ENCODE results near the gene PALLD. TPM values are rescaled to one million over a fixed set of nuclear protein-coding genes. Genes with fewer than 3 reads are reported as not detected.
"Not testable (repeated sequence)": the region's sequence is repeated elsewhere in the genome, so short reads cannot be mapped to it uniquely, and the experiment has no call there.

The PALLD gene
- polyA plus RNA-seq, 3 donors: 213 to 223 (median 220) TPM

DNA sequence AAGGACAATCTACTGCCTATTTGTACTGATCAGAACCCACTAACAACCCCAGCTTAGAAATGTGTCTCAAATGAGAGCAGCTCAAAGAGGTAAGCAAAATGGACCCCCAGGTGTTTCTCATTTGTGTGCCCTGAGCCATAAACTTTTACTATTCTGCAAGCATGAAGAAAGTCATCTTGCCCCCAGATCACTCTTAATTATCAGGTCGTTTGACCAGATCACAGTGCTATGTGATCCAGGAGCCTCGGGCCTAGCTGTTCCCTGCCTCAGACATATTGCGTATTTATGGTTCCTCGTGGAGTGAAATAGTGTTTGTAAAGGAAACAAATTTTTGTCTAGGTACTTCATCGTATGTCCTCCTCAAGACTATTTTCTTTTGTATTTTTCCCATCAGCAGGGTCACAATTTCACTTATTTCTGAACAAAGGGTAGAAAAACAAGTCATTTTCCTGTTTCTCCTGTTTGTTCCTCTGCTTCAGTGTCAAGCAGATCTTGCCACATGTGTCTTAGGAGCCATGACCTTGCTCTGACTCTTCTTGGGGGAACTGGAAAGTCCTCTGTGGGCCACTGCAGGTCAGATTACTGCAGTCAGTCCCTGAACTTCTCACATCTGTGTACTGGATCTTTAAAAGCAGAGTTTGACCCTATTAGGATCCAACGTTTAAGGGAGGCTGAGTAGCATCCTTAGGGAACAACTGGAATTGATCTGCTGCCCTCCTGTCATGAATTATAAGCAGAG is 194.9 kb downstream of the PALLD start:
- no peak for DNase-seq (ENCODE audit: low read depth in 3 of 3, low spot score in 2 of 3)

DNA sequence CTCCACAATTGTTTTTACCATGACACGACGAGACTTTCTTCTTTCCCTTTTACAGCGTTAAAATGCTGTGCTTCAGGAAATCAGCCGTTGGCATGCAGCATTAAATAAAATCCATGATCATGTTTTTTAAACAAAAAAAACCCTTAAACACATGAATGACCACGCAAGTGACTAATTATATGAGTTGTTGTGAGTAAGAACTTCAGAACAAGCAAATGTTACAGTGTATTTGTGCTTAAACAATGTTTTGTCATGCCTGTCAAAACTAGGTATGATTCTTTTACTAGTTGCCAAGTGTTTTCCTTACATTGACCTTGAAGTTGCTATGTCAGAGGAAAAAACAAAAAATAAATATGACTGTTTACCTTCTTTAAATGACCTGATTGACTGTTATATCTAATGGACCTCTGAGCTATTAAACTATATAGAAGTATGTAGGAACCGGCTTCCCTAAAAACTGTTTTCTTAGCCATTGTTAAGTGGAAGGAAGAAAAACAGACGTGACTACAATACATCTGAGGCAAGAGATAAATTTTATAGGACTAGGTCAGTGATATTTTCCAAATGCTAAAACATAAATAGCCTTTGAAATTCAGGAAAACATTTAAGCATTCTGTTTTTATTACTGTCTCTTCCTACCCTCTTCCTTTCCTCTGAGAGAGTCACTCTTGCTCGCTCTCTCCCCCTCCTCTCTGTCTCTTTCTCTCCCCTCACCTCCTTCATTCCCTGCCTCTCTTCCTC is 197.1 kb downstream of the PALLD start:
- DNase-seq (ENCODE audit: low read depth in 3 of 3, low spot score in 2 of 3): no peak

DNA sequence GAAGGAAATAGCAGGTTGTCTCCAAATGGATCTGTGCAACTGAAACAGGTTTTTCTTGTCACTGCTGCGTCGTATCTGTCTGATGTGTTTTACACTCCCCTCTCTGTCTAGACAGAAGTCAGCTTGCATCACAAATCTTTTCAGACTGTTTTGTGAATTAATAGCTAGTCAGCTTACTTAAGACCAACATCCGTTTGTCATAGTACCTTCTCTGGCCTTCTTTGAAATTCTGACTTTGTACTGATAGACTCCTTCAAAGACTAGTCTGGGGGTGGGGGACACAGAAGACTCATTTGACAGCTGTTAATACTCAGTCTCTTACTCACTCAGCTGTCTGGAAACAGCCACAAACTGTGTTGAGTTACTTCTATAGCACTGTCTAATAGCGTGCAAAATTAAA is 197.8 kb downstream of the PALLD start:
- DNase-seq (ENCODE audit: low read depth in 3 of 3, low spot score in 2 of 3): no peak

DNA sequence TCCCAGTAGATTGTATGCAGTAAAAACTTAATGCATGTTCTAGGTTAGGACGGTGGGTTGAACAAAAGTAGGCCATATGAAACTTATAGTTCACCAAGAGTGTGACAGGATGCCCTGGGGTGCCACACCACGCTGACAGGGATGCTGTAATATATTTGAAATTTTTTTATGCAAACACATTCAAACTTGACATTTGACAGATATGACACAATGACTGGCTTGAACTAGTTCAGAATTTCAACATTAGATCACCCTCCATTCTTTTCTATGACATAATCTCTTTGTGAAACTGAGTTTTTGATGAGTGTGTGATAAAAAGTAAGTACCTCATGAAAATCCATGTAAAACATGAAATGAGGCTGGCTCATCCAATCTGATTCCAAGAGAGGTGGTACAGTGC is 198.4 kb downstream of the PALLD start:
- DNase-seq (ENCODE audit: low read depth in 3 of 3, low spot score in 2 of 3): no peak

DNA sequence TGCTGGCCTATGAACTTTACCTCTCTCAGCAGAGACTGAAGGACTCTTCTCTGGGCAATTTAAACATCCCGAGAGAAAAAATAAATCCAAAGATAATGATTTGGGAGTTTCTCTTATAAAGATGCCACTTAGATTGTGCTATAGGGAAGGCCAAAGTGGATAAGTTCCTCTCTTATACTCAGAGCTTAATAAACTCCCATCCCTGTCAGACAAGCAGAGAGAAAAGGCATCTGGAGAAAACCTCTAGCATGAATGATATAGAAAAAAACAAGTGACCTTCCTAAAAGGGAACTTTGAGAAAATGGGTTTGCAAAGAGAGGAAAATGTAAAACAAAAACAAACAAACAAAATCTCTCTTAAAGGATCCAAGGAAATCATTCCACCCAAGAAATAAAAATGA is 199.4 kb downstream of the PALLD start:
- DNase-seq (ENCODE audit: low read depth in 3 of 3, low spot score in 2 of 3): no peak

DNA sequence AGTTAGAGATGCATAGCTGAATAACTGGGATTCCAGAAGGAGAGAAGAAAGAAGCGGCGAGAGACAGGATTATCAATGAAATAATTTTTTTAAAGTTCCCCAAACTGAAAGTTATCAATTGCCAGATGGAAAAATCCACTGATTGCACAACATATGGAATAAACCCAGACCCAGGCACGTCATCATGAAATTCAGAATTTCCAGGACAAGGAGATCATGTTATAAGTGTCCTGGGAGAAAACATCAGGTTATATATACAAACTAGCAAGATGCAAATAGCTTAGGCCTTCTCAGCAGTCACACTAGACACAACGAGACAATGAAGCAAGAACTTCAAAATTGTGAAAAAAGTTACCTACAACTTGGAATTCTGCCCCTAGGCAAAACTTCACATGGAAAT is 200.0 kb downstream of the PALLD start:
- no peak for DNase-seq (ENCODE audit: low read depth in 3 of 3, low spot score in 2 of 3)

DNA sequence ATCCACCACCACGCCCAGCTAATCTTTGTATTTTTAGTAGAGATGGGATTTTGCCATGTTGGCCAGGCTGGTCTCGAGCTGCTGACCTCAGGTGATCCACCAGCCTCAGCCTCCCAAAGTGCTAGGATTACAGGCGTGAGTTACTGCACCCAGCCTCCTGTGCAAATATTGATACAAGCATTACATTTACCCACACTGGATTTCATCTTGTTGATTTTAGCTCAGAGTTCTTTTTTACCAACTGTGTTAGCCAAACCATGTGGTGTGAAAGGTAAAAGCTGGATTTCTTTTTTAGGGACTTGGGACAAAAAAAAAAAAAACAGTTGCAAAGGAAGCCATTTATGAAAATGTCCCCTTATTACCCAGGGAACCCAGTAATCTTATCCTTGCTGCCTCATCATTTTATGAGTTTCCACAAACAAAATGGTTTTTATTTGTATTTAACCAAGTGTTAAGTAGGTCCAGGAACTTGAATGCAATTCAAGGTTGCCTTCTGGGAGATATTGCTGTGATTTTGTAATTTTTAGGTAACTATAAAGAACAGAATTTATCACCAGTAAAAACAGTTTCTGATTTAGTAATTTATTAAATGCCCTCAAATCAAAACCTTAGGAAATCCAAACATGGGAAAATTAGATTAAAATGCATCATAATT is 202.5 kb downstream of the PALLD start:
- no peak for DNase-seq (ENCODE audit: low read depth in 3 of 3, low spot score in 2 of 3)

DNA sequence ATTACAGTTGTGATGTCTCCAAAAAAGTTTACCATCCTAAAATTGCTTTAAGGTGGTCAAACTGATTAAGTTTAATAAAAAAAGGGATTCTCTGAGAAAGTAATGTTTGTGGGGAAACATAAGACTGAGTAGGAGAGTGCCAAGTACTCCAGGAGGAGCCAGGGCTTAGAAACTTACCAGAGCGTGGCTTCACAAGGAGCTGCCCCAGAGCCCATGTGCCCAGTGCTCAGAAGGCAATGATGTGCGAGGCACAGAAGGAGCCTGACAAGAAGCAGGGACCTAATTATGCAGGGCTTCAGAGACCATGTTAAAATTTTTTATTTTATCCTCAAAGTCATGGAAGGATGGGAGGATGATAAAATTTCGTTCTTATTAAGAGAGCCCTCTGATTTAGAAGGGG is 204.2 kb downstream of the PALLD start:
- DNase-seq (ENCODE audit: low read depth in 3 of 3, low spot score in 2 of 3): no peak

DNA sequence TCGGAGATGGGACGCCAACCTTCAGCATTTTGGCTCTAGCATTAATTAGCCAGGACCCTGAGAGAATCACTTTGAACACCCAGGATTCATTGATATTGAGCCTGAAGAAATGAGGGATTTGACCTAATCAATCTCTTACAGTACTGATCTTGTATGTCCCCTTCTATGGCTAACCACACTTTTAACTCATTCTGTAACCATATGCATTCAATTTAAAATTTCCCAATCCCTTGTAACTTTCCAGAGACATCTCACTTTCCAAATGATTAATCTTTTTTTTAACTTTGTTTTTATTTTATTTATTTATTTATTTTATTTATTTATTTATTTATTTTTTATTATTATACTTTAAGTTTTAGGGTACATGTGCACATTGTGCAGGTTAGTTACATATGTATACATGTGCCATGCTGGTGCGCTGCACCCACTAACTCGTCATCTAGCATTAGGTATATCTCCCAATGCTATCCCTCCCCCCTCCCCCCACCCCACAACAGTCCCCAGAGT is 205.8 kb downstream of the PALLD start:
- DNase-seq (ENCODE audit: low read depth in 3 of 3, low spot score in 2 of 3): not testable (repeated sequence)

DNA sequence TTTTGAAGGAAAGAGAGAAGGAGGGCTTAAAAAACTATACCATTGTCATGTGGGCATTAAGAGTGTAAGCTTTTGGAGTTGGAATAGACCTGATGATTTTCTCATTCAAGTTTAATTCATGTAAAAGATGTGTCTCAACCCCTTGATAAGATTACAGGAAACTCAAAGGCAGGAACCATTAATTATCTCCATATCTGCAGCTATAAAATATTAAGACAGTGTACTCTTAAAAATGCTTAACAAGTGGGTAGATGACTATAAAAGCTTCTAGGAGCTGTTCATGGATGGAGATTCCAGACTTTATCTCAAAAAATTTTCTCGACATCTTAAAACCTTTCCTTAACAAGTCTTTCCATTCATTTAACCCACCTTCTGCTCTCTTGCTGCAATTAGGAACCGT is 208.3 kb downstream of the PALLD start:
- DNase-seq (ENCODE audit: low read depth in 3 of 3, low spot score in 2 of 3): no peak

DNA sequence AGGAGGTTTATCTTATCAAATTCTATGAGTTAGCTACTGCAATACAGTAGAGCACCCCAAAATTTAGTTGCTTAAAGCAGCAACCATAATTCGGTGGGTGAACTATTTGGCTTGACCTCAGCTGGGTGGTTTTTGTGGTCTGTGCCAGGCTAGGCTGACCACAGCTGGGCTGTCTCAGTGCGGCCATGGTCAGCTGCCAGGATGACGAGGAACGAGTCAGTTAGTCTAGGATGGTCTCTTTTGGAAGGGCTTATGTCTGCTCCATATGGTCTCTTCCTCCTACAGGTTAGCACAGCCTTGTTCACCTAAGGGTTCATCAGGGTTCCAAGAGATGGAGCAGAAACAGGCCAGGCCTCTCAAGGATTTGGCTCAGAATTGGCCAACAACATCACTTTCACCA is 210.4 kb downstream of the PALLD start:
- no peak for DNase-seq (ENCODE audit: low read depth in 3 of 3, low spot score in 2 of 3)

DNA sequence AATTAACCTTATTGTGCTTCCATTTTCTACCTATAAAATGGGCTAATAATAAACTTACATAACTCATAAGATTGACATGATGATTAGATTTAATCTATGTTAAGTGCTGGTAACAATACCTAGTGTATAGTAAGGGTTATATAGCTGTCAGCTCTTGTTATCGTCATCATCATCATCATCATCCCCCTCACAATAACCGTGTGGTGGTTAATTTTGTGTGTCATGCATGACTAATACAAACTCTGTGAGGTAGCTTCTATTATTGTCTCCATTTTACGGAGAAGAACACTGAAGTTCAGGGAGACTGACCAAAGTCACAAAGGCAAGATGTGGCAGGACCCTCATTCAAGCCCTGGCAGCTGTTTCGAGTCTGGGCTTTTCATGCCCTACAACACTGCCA is 211.3 kb downstream of the PALLD start:
- no peak for DNase-seq (ENCODE audit: low read depth in 3 of 3, low spot score in 2 of 3)

DNA sequence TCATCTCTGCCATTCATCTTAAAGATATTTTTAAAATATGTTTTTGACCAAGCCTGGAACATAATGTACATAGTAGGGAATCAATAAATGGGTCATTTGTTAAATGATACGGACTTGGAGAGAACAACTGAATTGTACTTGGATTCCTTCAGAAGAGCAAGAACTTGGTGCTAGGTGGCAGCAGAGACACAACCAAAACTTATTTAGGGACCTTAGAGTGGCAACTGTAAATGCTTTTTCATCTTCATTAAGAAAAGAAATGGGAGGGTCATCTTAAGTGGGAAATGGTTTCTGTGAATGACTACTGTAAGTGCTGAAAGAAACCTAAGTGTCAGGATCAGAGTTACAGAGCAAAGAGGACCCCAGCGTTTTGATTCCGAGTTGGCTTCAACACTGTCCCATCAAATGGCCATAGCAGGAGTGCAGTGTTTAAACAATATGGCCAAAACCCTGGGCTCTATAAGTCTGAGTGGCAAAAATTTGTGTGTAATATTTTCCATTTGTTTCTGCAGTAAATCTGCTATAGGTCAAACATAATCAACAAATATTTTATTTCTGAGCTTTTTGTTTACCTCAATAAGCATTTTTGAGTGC is 213.6 kb downstream of the PALLD start:
- no peak for DNase-seq (ENCODE audit: low read depth in 3 of 3, low spot score in 2 of 3)

DNA sequence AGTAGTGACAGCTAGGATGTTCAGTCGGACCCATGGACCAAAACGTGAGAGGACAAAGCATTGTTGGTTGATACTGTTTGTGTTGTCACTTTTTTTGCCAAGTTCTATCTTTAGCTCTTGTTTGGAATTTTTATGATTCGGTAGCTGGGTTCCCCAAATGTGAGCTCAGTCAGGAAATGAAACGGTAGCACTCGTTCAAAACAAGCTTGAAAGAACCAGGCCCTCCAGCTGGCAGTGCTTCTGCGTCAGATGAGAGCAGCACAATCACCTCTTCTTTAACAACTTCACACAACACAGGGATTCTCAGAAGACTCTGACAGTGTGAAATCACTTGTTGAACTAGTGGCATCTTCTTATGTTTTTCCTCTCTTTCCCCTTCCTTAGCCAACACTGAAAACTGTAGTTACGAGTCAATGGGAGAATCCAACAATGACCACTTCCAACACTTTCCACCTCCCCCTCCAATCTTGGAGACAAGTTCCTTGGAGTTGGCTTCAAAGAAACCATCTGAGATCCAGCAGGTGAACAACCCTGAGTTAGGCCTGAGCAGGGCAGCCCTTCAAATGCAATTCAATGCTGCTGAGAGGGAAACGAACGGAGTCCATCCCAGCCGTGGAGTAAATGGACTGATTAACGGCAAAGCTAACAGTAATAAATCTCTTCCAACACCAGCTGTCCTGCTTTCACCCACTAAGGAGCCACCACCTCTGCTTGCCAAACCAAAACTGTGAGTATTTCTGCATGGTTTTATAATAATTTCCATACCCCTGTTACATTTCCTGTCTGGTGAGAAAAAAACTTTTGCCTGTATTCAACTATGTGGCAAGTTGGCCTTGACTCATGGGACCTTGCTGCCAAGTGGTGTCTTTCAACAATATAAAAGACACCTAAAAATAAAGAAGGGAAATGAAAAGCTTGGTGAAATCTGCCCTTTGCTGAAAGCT is 214.6 kb downstream of the PALLD start:
- no peak for DNase-seq (ENCODE audit: low read depth in 3 of 3, low spot score in 2 of 3)

DNA sequence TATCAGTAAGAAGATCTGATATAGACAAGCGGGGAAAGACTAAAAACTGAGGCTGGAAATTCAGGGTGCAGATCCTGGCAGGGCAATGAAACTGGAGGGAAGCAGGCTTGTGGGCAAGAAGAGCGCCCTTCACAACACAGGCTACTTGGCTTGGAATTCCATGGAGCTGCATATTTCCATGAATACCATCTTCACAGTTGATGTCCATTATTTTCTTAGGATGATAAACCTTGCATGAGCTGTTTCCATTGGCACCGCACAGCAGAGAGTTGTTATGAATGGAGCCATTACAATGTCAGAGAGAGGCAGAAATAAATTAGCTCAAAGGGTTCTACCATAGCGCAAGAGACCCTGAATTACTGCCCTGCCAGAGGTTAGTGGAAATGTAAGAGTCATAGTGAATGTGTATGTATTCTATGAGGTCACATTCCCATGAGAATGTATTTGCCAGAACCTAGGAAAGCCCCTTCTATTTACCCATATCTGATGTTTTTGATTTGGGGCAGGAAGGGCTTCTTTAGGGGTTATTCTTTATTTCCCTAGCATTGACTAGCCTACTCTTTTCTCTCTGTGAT is 215.6 kb downstream of the PALLD start:
- DNase-seq (ENCODE audit: low read depth in 3 of 3, low spot score in 2 of 3): no peak

DNA sequence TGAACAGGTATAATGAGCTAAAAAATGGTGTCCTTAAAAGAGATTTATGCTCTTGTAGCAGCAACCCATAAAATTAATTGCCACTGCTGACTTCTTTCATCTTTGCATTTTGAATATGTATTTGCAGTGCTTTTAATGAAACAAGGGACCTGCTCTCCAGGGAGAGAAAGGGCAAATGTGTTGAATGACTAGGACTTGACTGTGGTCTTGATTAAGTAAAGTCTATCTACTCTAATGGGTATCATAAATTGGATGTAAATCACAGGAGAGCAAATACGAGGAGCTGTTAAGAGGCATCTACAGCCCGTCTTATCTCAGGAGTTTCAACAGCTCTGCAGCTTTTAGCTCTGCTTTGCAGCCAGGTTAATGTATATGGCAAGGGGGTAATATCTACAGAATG is 216.4 kb downstream of the PALLD start:
- no peak for DNase-seq (ENCODE audit: low read depth in 3 of 3, low spot score in 2 of 3)

DNA sequence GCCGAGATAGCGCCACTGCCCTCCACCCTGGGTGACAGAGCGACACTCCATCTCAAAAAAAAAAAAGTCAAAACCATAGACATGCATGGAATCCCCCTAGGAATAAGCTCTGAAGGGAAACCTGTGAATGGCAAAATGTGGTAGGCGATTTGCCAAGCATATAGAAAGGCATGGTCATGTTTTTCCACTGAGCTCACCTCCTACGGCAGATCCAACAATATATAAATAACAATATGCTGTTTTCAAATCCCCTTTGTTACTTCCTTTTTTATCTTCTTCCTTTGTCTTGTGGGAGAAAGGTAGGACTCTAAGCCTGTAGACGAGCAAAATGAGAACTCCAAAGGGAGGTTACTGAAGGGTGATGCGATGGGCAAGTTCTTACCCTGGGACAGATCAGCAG is 219.0 kb downstream of the PALLD start:
- DNase-seq (ENCODE audit: low read depth in 3 of 3, low spot score in 2 of 3): no peak

DNA sequence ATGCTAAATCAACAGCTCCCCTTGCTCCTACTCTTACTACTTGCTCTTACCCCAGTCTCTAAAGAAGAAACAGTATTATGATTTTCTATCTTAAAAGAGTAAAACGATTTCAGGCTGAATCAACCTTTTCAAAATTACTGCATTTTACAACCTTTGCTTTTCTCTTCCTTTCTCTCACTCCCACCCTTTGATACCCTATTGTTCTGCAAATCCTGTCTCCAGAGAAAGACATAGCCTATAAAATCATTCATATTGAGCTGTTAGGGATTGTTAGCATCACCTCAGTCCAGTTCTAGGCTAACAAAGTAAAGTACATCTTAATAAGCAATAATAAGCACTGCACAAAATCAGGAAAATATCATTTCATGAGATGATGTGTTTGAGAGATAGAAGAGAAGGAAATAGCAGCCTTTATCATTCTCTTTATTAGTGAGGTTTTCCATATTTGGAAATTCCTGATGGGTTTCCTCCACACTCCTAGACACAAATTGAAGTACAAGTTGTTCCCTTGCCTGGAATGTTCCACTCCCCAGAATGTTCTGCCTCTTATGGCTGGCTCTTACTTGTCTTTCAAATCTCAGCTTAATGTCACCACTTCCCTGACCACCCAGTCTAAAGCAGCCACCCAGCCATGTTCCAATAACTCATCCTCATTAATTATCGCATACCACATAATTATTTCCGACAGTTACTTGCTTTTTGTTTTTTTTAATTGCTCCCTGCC is 219.7 kb downstream of the PALLD start:
- DNase-seq (ENCODE audit: low read depth in 3 of 3, low spot score in 2 of 3): no peak

DNA sequence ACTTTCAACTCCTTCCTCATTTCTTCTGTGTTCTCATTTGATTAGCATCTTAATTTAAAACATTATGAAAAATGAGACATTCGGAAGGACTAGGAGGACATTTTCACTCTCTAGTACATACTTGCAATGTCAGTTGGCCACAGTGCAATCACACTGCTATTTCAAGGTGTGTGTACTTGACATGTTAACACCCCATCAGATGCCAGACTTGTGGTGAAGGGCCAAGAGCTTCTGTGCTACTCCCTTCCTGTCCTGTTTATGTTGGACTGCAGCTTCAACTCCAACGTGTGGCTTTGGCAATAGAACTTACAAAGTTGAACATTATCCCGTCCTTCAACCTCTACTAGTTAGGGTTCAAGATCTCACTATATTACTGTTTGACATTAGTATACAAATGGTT is 221.0 kb downstream of the PALLD start:
- DNase-seq (ENCODE audit: low read depth in 3 of 3, low spot score in 2 of 3): no peak

Measured in right renal cortex interstitium (tissue), 3 donors.